LNCAP (cell line): ENCODE results near the gene PAK6.

Experiments used
- TF ChIP-seq, protein P1 (sequence below): fragments of 450-650 bp; IDR thresholded peaks from 2 replicates; pipeline ENCODE4 v1.5.1; 2017; ENCODE audit warnings: mild to moderate bottlenecking

Gene PAK6

DNA sequence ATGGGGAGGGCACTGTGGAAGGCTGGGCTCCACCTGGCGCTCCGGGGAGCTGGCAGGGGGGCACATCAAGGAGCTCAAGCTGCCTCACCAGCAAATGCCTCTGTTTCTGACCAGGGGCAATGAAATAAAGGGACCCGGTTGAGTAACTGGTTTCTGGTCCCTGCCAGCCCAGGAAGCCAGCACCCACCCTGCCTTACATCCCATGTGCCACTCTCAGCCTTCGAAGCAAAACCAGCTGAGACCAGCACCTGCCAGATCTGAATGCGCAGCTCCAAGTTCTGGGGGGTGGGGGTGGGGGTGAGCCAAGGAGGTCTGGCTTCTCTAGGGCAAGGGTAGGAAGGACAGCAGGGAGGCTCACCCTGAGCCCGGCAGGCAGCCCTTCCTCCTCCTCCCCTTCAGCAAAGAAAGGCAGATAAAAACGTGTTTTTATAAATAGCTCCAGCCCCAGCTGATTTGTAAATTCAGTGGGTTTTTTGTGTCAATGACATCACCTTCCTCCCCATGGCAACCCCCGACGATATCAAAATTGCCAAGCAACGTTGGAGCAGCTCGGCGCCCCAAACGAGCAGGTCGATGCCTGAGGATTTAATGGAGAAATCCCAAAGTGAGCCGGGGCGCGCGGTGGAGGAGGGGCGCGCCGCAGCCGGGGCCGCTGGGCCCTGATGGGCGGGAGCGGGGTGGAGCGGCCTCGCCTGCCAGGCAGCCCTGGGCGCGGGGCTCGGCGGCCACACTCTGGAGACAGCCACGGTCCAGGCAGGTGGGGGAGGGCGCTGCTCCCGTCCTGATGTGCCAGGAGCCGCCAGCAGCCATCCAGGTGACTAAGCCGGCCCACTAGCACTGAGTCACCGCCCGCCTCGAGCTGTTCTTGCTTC, at the start of gene PAK6:
TSS of gene PAK6 (plus strand) at position 532 of the 872 bp plus-strand sequence. CDS start 25,723 bp downstream, outside the sequence.
- TF ChIP-seq, protein P1, sequence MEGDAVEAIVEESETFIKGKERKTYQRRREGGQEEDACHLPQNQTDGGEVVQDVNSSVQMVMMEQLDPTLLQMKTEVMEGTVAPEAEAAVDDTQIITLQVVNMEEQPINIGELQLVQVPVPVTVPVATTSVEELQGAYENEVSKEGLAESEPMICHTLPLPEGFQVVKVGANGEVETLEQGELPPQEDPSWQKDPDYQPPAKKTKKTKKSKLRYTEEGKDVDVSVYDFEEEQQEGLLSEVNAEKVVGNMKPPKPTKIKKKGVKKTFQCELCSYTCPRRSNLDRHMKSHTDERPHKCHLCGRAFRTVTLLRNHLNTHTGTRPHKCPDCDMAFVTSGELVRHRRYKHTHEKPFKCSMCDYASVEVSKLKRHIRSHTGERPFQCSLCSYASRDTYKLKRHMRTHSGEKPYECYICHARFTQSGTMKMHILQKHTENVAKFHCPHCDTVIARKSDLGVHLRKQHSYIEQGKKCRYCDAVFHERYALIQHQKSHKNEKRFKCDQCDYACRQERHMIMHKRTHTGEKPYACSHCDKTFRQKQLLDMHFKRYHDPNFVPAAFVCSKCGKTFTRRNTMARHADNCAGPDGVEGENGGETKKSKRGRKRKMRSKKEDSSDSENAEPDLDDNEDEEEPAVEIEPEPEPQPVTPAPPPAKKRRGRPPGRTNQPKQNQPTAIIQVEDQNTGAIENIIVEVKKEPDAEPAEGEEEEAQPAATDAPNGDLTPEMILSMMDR = no peak

- TF ChIP-seq, protein P1 = no peak
Observed at GRCh38 chr15:40190591-40190990, 48.3 kb upstream of the PAK6 start.

- TF ChIP-seq, protein P1 = no peak
Observed at GRCh38 chr15:40192942-40193341, 45.9 kb upstream of the PAK6 start.

- TF ChIP-seq, protein P1 = no peak
Observed at GRCh38 chr15:40197434-40197833, 41.4 kb upstream of the PAK6 start.

- TF ChIP-seq, protein P1 = no peak
Observed at GRCh38 chr15:40198355-40199085, 40.3 kb upstream of the PAK6 start.

- TF ChIP-seq, protein P1 = no peak
Observed at GRCh38 chr15:40204100-40204499, 34.8 kb upstream of the PAK6 start.

GRCh38 chr15:40217166-40217824, 21.6 kb upstream of the PAK6 start:
- TF ChIP-seq, protein P1 = peak; percentile 94
